Thyroid gland (tissue), 4 donors: Measurements from ENCODE around the gene MB. TPM values are rescaled to one million over a fixed set of nuclear protein-coding genes. Genes with fewer than 3 reads are reported as not detected.

Experiments
- DNase-seq, 2 donors: peaks; one replicate each; pipeline ENCODE4 v3.0.0-alpha.2; 2019
- H3K27ac ChIP-seq, 3 donors: fragments of 200-600 bp; sonication (generic); 1 replicate in 2 of 3; 2 replicates in 1 of 3; pipeline ENCODE4 v1.5.1; 2016 to 2019; ENCODE audit warnings: mild to moderate bottlenecking in 1 of 3, moderate library complexity in 1 of 3
- H3K27me3 ChIP-seq: fragments of 200-600 bp; sonication (generic); one replicate; pipeline ENCODE4 v1.5.1; 2019
- H3K36me3 ChIP-seq, 2 donors: fragments of 200-600 bp; sonication (generic); one replicate each; pipeline ENCODE4 v1.5.1; 2016 to 2019
- H3K4me1 ChIP-seq, 2 donors: fragments of 200-600 bp; sonication (generic); one replicate each; pipeline ENCODE4 v1.5.1; 2017 to 2019
- H3K4me3 ChIP-seq, 3 donors: fragments of 200-600 bp; sonication (generic); replicated peaks in 1 of 3; 1 replicate in 2 of 3; 2 replicates in 1 of 3; pipeline ENCODE4 v1.5.1; 2016; ENCODE audit warnings: mild to moderate bottlenecking in 1 of 3
- H3K9me3 ChIP-seq: fragments of 200-600 bp; sonication (generic); one replicate; pipeline ENCODE4 v1.5.1; 2017
- CTCF ChIP-seq, 6 experiments: fragments of 200-600 bp in 3 of 6; fragments of 450-650 bp in 3 of 6; sonication (generic) in 3 of 6; IDR thresholded peaks; one replicate each; pipeline ENCODE4 v1.5.1; 2016 to 2019; ENCODE audit warnings: antibody characterized with exemption in 6 of 6, mild to moderate bottlenecking in 2 of 6, inconsistent platforms in 1 of 6, moderate library complexity in 1 of 6
- POLR2A ChIP-seq, 2 donors: fragments of 450-650 bp; IDR thresholded peaks; one replicate each; pipeline ENCODE4 v1.6.1; 2017; ENCODE audit warnings: antibody characterized with exemption in 2 of 2, mild to moderate bottlenecking in 2 of 2, moderate library complexity in 1 of 2
- WGBS, 2 donors: methylation state at CpG; one replicate each; pipeline ENCODE4 v1.1.5; 2017; 5-methylcytosine and 5-hydroxymethylcytosine counted together
- intact Hi-C: fragments of 100-400 bp; cut with DNase I; formaldehyde crosslinking; loops from one replicate; pipeline ENCODE4 v1.15.1; 2023
- total RNA-seq, 4 donors: library from RNA; depleted of rRNA; stranded (reverse); fragments of >200 nt; gene quantifications; one replicate each; pipeline ENCODE4 v1.2.3, GENCODE V29; 2016

Gene MB
- total RNA-seq, 4 donors from 2014 or later = 0.45 to 1.8 TPM; not detected in 2

- Histone ChIP-seq H3K9me3 (no peaks in the 10 kb centered on the region), H3K4me3 (no peak overlapping the region), H3K27ac (peak overlapping the region; percentile 47 to 58 (median 57)), H3K36me3 (no peaks in the 10 kb centered on the region), H3K4me1 (peaks cover 18% of the 10 kb centered on the region in 2 donors), H3K27me3 (no peaks in the 10 kb centered on the region)
- no peak for DNase-seq
- no peak for TF ChIP-seq CTCF (IDR thresholded peaks at IDR 0.05)
- no peak for TF ChIP-seq POLR2A (IDR thresholded peaks at IDR 0.05)
- 86 to 88% methylated on average over 5 to 6 of the region's 6 CpGs for WGBS, 2 donors
- intact Hi-C loops = loop anchor here (5.0 kb wide), 1 partner anchor 269 kb away; no protein-coding TSS in a partner anchor
These were observed 4.3 kb upstream of the MB start for GRCh38 chr22:35621451-35621850.

GRCh38 chr22:35620624-35621251, 3.6 kb upstream of the MB start:
- Histone ChIP-seq H3K27ac (no peak overlapping the region), H3K4me3 (no peak overlapping the region), H3K4me1 (peaks cover 18% of the 10 kb centered on the region in 2 donors), H3K36me3 (no peaks in the 10 kb centered on the region), H3K9me3 (no peaks in the 10 kb centered on the region), H3K27me3 (no peaks in the 10 kb centered on the region)
- DNase-seq = no peak
- 89 to 91% methylated on average over 15 of the region's 15 CpGs for WGBS, 2 donors
- intact Hi-C loops = loop anchor here (5.0 kb wide), 1 partner anchor 268 kb away; no protein-coding TSS in a partner anchor
- TF ChIP-seq CTCF (IDR thresholded peaks at IDR 0.05) (no peak), POLR2A (IDR thresholded peaks at IDR 0.05) (no peak)

GRCh38 chr22:35619336-35620094, 2.4 kb upstream of the MB start:
- intact Hi-C loops = loop anchor here (5.0 kb wide), 1 partner anchor 267 kb away; no protein-coding TSS in a partner anchor
- WGBS, 2 donors = 93% methylated on average over 12 to 13 of the region's 13 CpGs
- H3K27ac ChIP-seq = no peak overlapping the region
- H3K9me3 ChIP-seq = no peaks in the 10 kb centered on the region
- no peak for TF ChIP-seq POLR2A (IDR thresholded peaks at IDR 0.05)
- no peak for TF ChIP-seq CTCF (IDR thresholded peaks at IDR 0.05)
- no peaks in the 10 kb centered on the region for H3K27me3 ChIP-seq
- no peaks in the 10 kb centered on the region for H3K36me3 ChIP-seq
- peaks cover 18% of the 10 kb centered on the region in 2 donors for H3K4me1 ChIP-seq
- DNase-seq = no peak
- no peak overlapping the region for H3K4me3 ChIP-seq

GRCh38 chr22:35618427-35619223, 1.5 kb upstream of the MB start:
- Histone ChIP-seq H3K36me3 (no peaks in the 10 kb centered on the region), H3K4me1 (peaks cover 18% of the 10 kb centered on the region in 2 donors), H3K4me3 (no peak overlapping the region), H3K9me3 (no peaks in the 10 kb centered on the region), H3K27ac (no peak overlapping the region), H3K27me3 (no peaks in the 10 kb centered on the region)
- 96 to 98% methylated on average over 1 of the region's 1 CpG for WGBS, 2 donors
- intact Hi-C loops = no loop called here
- DNase-seq = no peak
- TF ChIP-seq POLR2A (IDR thresholded peaks at IDR 0.05) = no peak
- TF ChIP-seq CTCF (IDR thresholded peaks at IDR 0.05) = no peak
